Measurements from ENCODE around the gene SH3TC1.

Gene SH3TC1

GRCh38 chr4:8170341-8170740, 28.7 kb upstream of the SH3TC1 start:
- Mint-ChIP-seq H3K4me3 (no peak overlapping the region), H3K27me3 (peaks cover 22% of the 10 kb centered on the region), H3K9me3 (peaks cover 10% of the 10 kb centered on the region), H3K36me3 (ENCODE audit: low read depth) (no peaks in the 10 kb centered on the region), H3K4me1 (ENCODE audit: low read depth) (peaks cover 10% of the 10 kb centered on the region), H3K27ac (no peak overlapping the region)
- DNase-seq: no peak

GRCh38 chr4:8171266-8171665, 27.8 kb upstream of the SH3TC1 start:
- Mint-ChIP-seq H3K9me3 (peaks cover 10% of the 10 kb centered on the region), H3K27me3 (peaks cover 22% of the 10 kb centered on the region), H3K27ac (no peak overlapping the region), H3K4me3 (no peak overlapping the region), H3K4me1 (ENCODE audit: low read depth) (peaks cover 10% of the 10 kb centered on the region), H3K36me3 (ENCODE audit: low read depth) (no peaks in the 10 kb centered on the region)
- no peak for DNase-seq

GRCh38 chr4:8171984-8172924, 26.8 kb upstream of the SH3TC1 start:
- Mint-ChIP-seq H3K27me3 (peaks cover 22% of the 10 kb centered on the region), H3K4me1 (ENCODE audit: low read depth) (peaks cover 10% of the 10 kb centered on the region), H3K36me3 (ENCODE audit: low read depth) (no peaks in the 10 kb centered on the region), H3K27ac (no peak overlapping the region), H3K4me3 (no peak overlapping the region), H3K9me3 (peaks cover 10% of the 10 kb centered on the region)
- peak; percentile 49 for DNase-seq

GRCh38 chr4:8173492-8174242, 25.4 kb upstream of the SH3TC1 start:
- H3K36me3 Mint-ChIP-seq (ENCODE audit: low read depth): no peaks in the 10 kb centered on the region
- H3K9me3 Mint-ChIP-seq: peaks cover under 1% of the 10 kb centered on the region
- H3K4me3 Mint-ChIP-seq: no peak overlapping the region

GRCh38 chr4:8174970-8175369, 24.1 kb upstream of the SH3TC1 start:
- Mint-ChIP-seq H3K9me3 (no peaks in the 10 kb centered on the region), H3K36me3 (ENCODE audit: low read depth) (no peaks in the 10 kb centered on the region), H3K4me3 (no peak overlapping the region), H3K4me1 (ENCODE audit: low read depth) (peaks cover 10% of the 10 kb centered on the region), H3K27me3 (peaks cover 20% of the 10 kb centered on the region), H3K27ac (no peak overlapping the region)
- DNase-seq: no peak

More at GRCh38 chr4:8173492-8174242, 25.4 kb upstream of the SH3TC1 start:
- peaks cover 22% of the 10 kb centered on the region for H3K27me3 Mint-ChIP-seq
- H3K27ac Mint-ChIP-seq: no peak overlapping the region
- DNase-seq: no peak
- H3K4me1 Mint-ChIP-seq (ENCODE audit: low read depth): peaks cover 10% of the 10 kb centered on the region

GRCh38 chr4:8175686-8176085, 23.4 kb upstream of the SH3TC1 start:
- Mint-ChIP-seq H3K36me3 (ENCODE audit: low read depth) (no peaks in the 10 kb centered on the region), H3K4me3 (no peak overlapping the region), H3K27ac (no peak overlapping the region), H3K4me1 (ENCODE audit: low read depth) (peaks cover 10% of the 10 kb centered on the region), H3K27me3 (peaks cover 14% of the 10 kb centered on the region), H3K9me3 (no peaks in the 10 kb centered on the region)
- no peak for DNase-seq

- Mint-ChIP-seq H3K27me3 (peaks cover 8% of the 10 kb centered on the region), H3K36me3 (ENCODE audit: low read depth) (no peaks in the 10 kb centered on the region), H3K4me3 (no peak overlapping the region), H3K9me3 (no peaks in the 10 kb centered on the region), H3K27ac (no peak overlapping the region), H3K4me1 (ENCODE audit: low read depth) (peaks cover 8% of the 10 kb centered on the region)
- DNase-seq: peak; percentile 50
Measured at GRCh38 chr4:8176547-8177399, 22.3 kb upstream of the SH3TC1 start.

GRCh38 chr4:8177552-8177951, 21.5 kb upstream of the SH3TC1 start:
- H3K27me3 Mint-ChIP-seq: peaks cover under 1% of the 10 kb centered on the region
- no peaks in the 10 kb centered on the region for H3K4me1 Mint-ChIP-seq (ENCODE audit: low read depth)
- H3K27ac Mint-ChIP-seq: no peak overlapping the region

GRCh38 chr4:8177956-8178355, 21.1 kb upstream of the SH3TC1 start:
- Mint-ChIP-seq H3K27me3 (no peaks in the 10 kb centered on the region), H3K36me3 (ENCODE audit: low read depth) (no peaks in the 10 kb centered on the region), H3K4me3 (no peak overlapping the region), H3K9me3 (no peaks in the 10 kb centered on the region), H3K27ac (no peak overlapping the region), H3K4me1 (ENCODE audit: low read depth) (no peaks in the 10 kb centered on the region)
- DNase-seq: no peak

More at GRCh38 chr4:8177552-8177951, 21.5 kb upstream of the SH3TC1 start:
- Mint-ChIP-seq H3K4me3 (no peak overlapping the region), H3K36me3 (ENCODE audit: low read depth) (no peaks in the 10 kb centered on the region), H3K9me3 (no peaks in the 10 kb centered on the region)
- DNase-seq: no peak

GRCh38 chr4:8179074-8179473, 20.0 kb upstream of the SH3TC1 start:
- no peak for DNase-seq
- Mint-ChIP-seq H3K4me1 (ENCODE audit: low read depth) (no peaks in the 10 kb centered on the region), H3K27me3 (no peaks in the 10 kb centered on the region), H3K9me3 (no peaks in the 10 kb centered on the region), H3K4me3 (no peak overlapping the region), H3K36me3 (ENCODE audit: low read depth) (no peaks in the 10 kb centered on the region), H3K27ac (no peak overlapping the region)

GRCh38 chr4:8179771-8180170, 19.3 kb upstream of the SH3TC1 start:
- DNase-seq: no peak
- no peaks in the 10 kb centered on the region for H3K36me3 Mint-ChIP-seq (ENCODE audit: low read depth)
- no peaks in the 10 kb centered on the region for H3K9me3 Mint-ChIP-seq
- H3K27me3 Mint-ChIP-seq: no peaks in the 10 kb centered on the region
- no peak overlapping the region for H3K4me3 Mint-ChIP-seq
- H3K27ac Mint-ChIP-seq: no peak overlapping the region
- no peaks in the 10 kb centered on the region for H3K4me1 Mint-ChIP-seq (ENCODE audit: low read depth)

GRCh38 chr4:8180310-8181093, 18.6 kb upstream of the SH3TC1 start:
- Mint-ChIP-seq H3K27me3 (no peaks in the 10 kb centered on the region), H3K27ac (no peak overlapping the region), H3K9me3 (no peaks in the 10 kb centered on the region), H3K36me3 (ENCODE audit: low read depth) (no peaks in the 10 kb centered on the region), H3K4me3 (no peak overlapping the region), H3K4me1 (ENCODE audit: low read depth) (no peaks in the 10 kb centered on the region)
- DNase-seq: no peak

- Mint-ChIP-seq H3K36me3 (ENCODE audit: low read depth) (no peaks in the 10 kb centered on the region), H3K27ac (no peak overlapping the region), H3K4me3 (no peak overlapping the region), H3K9me3 (no peaks in the 10 kb centered on the region), H3K27me3 (no peaks in the 10 kb centered on the region), H3K4me1 (ENCODE audit: low read depth) (no peaks in the 10 kb centered on the region)
- DNase-seq: no peak
Measured at GRCh38 chr4:8181119-8181518, 18.0 kb upstream of the SH3TC1 start.

GRCh38 chr4:8181844-8182243, 17.2 kb upstream of the SH3TC1 start:
- Mint-ChIP-seq H3K27me3 (no peaks in the 10 kb centered on the region), H3K4me3 (no peak overlapping the region), H3K36me3 (ENCODE audit: low read depth) (no peaks in the 10 kb centered on the region), H3K9me3 (no peaks in the 10 kb centered on the region), H3K4me1 (ENCODE audit: low read depth) (no peaks in the 10 kb centered on the region), H3K27ac (no peak overlapping the region)
- DNase-seq: no peak
